Measurements from ENCODE around the gene PXYLP1. TPM values are rescaled to one million over a fixed set of nuclear protein-coding genes. Genes with fewer than 3 reads are reported as not detected.

The PXYLP1 gene
- total and polyA plus RNA-seq, 2 experiments from 2014 or later, result 15.8 to 18.7 TPM

- Histone ChIP-seq H2AFZ (peak overlapping the region; percentile 87), H3K27ac (peak overlapping the region; percentile 88), H3K79me2 (ENCODE audit: insufficient read depth) (no peaks in the 10 kb centered on the region), H4K20me1 (ENCODE audit: insufficient read depth) (no peaks in the 10 kb centered on the region), H3K27me3 (replicated peaks; ENCODE audit: insufficient read depth) (no peaks in the 10 kb centered on the region), H3K4me1 (ENCODE audit: insufficient read depth) (peaks cover 23% of the 10 kb centered on the region), H3K9me3 (ENCODE audit: low read depth) (no peaks in the 10 kb centered on the region), H3K4me3 (no peak overlapping the region), H3K9me2 (ENCODE audit: insufficient read depth) (no peaks in the 10 kb centered on the region), H3K36me3 (ENCODE audit: low read depth) (no peaks in the 10 kb centered on the region), H3K9ac (peak overlapping the region; percentile 65), H3F3A (ENCODE audit: insufficient read depth) (peaks cover 19% of the 10 kb centered on the region), H3K4me2 (ENCODE audit: unreplicated experiment) (peak overlapping the region; percentile 79)
- DNase-seq, result peak; percentile 91
- in situ Hi-C loops (cut with MboI), result loop anchor here (25.0 kb wide), 1 partner anchor 260 kb away; no protein-coding TSS in a partner anchor
- WGBS, 2 experiments (ENCODE audit: low coverage in 1 of 2, low lambda C conversion rate in 2 of 2, missing lambda C conversion rate in 2 of 2), result 4% methylated on average over 7 of the region's 7 CpGs
- TF ChIP-seq EZH2 (IDR thresholded peaks at IDR 0.05; ENCODE audit: insufficient read depth, poor library complexity, severe bottlenecking) (no peak), EZH2phosphoT487 (IDR thresholded peaks at IDR 0.05; ENCODE audit: insufficient read depth, low read depth) (no peak)
These were observed 70.9 kb downstream of the PXYLP1 start for GRCh38 chr3:141302364-141303141.

GRCh38 chr3:141303481-141304223, 72.0 kb downstream of the PXYLP1 start:
- in situ Hi-C loops (cut with MboI), result loop anchor here (25.0 kb wide), 1 partner anchor 259 kb away; no protein-coding TSS in a partner anchor
- peaks cover 19% of the 10 kb centered on the region for H3F3A ChIP-seq (ENCODE audit: insufficient read depth)

GRCh38 chr3:141305436-141305835, 73.8 kb downstream of the PXYLP1 start:
- H3K4me3 ChIP-seq, result no peak overlapping the region
- in situ Hi-C loops (cut with MboI), result loop anchor here (25.0 kb wide), 1 partner anchor 257 kb away; no protein-coding TSS in a partner anchor
- H3K4me2 ChIP-seq (ENCODE audit: unreplicated experiment), result no peak overlapping the region
- no peaks in the 10 kb centered on the region for H3K36me3 ChIP-seq (ENCODE audit: low read depth)
- H3K9me2 ChIP-seq (ENCODE audit: insufficient read depth), result no peaks in the 10 kb centered on the region
- TF ChIP-seq EZH2phosphoT487 (IDR thresholded peaks at IDR 0.05; ENCODE audit: insufficient read depth, low read depth), result no peak
- no peak for TF ChIP-seq EZH2 (IDR thresholded peaks at IDR 0.05; ENCODE audit: insufficient read depth, poor library complexity, severe bottlenecking)
- H4K20me1 ChIP-seq (ENCODE audit: insufficient read depth), result no peaks in the 10 kb centered on the region
- no peaks in the 10 kb centered on the region for H3K27me3 ChIP-seq (replicated peaks; ENCODE audit: insufficient read depth)
- H3K27ac ChIP-seq, result no peak overlapping the region
- no peaks in the 10 kb centered on the region for H3K79me2 ChIP-seq (ENCODE audit: insufficient read depth)
- peaks cover 23% of the 10 kb centered on the region for H3K4me1 ChIP-seq (ENCODE audit: insufficient read depth)
- peaks cover 19% of the 10 kb centered on the region for H3F3A ChIP-seq (ENCODE audit: insufficient read depth)
- DNase-seq, result peak; percentile 75
- H3K9me3 ChIP-seq (ENCODE audit: low read depth), result no peaks in the 10 kb centered on the region
- no peak overlapping the region for H3K9ac ChIP-seq
- no peak overlapping the region for H2AFZ ChIP-seq

More at GRCh38 chr3:141303481-141304223, 72.0 kb downstream of the PXYLP1 start:
- no peaks in the 10 kb centered on the region for H3K9me3 ChIP-seq (ENCODE audit: low read depth)
- no peaks in the 10 kb centered on the region for H4K20me1 ChIP-seq (ENCODE audit: insufficient read depth)
- no peaks in the 10 kb centered on the region for H3K79me2 ChIP-seq (ENCODE audit: insufficient read depth)
- peak overlapping the region; percentile 88; the same call in 1 of the 2 replicates for H3K27ac ChIP-seq
- no peak overlapping the region for H2AFZ ChIP-seq
- DNase-seq, result peak; percentile 70
- no peak overlapping the region for H3K4me3 ChIP-seq
- H3K4me2 ChIP-seq (ENCODE audit: unreplicated experiment), result no peak overlapping the region
- peaks cover 23% of the 10 kb centered on the region for H3K4me1 ChIP-seq (ENCODE audit: insufficient read depth)
- 0 out of 2 replicates have a peak overlapping the region, but pooled peaks have one; percentile 65 for H3K9ac ChIP-seq
- no peaks in the 10 kb centered on the region for H3K27me3 ChIP-seq (replicated peaks; ENCODE audit: insufficient read depth)
- TF ChIP-seq EZH2phosphoT487 (IDR thresholded peaks at IDR 0.05; ENCODE audit: insufficient read depth, low read depth) (no peak), EZH2 (IDR thresholded peaks at IDR 0.05; ENCODE audit: insufficient read depth, poor library complexity, severe bottlenecking) (no peak)
- WGBS, 2 experiments (ENCODE audit: low coverage in 1 of 2, low lambda C conversion rate in 2 of 2, missing lambda C conversion rate in 2 of 2), result 80 to 83% methylated on average over 13 of the region's 13 CpGs
- H3K36me3 ChIP-seq (ENCODE audit: low read depth), result no peaks in the 10 kb centered on the region
- no peaks in the 10 kb centered on the region for H3K9me2 ChIP-seq (ENCODE audit: insufficient read depth)

GRCh38 chr3:141306276-141306675, 74.7 kb downstream of the PXYLP1 start:
- TF ChIP-seq EZH2phosphoT487 (IDR thresholded peaks at IDR 0.05; ENCODE audit: insufficient read depth, low read depth) (no peak), EZH2 (IDR thresholded peaks at IDR 0.05; ENCODE audit: insufficient read depth, poor library complexity, severe bottlenecking) (no peak)
- Histone ChIP-seq H3K4me1 (ENCODE audit: insufficient read depth) (peaks cover 23% of the 10 kb centered on the region), H3K79me2 (ENCODE audit: insufficient read depth) (no peaks in the 10 kb centered on the region), H3K27me3 (replicated peaks; ENCODE audit: insufficient read depth) (no peaks in the 10 kb centered on the region), H3K4me3 (no peak overlapping the region), H3K36me3 (ENCODE audit: low read depth) (no peaks in the 10 kb centered on the region), H4K20me1 (ENCODE audit: insufficient read depth) (no peaks in the 10 kb centered on the region), H3F3A (ENCODE audit: insufficient read depth) (peaks cover 19% of the 10 kb centered on the region), H3K9me3 (ENCODE audit: low read depth) (no peaks in the 10 kb centered on the region), H2AFZ (no peak overlapping the region), H3K27ac (no peak overlapping the region), H3K4me2 (ENCODE audit: unreplicated experiment) (no peak overlapping the region), H3K9me2 (ENCODE audit: insufficient read depth) (no peaks in the 10 kb centered on the region), H3K9ac (no peak overlapping the region)
- in situ Hi-C loops (cut with MboI), result loop anchor here (25.0 kb wide), 1 partner anchor 256 kb away; no protein-coding TSS in a partner anchor
- DNase-seq, result peak; percentile 51
- WGBS, 2 experiments (ENCODE audit: low coverage in 1 of 2, low lambda C conversion rate in 2 of 2, missing lambda C conversion rate in 2 of 2), result 70 to 71% methylated on average over 5 of the region's 5 CpGs

All from GM23248 (cell line).